HCT116 (cell line): ENCODE data around the gene SIGLEC5. TPM values are rescaled to one million over a fixed set of nuclear protein-coding genes. Genes with fewer than 3 reads are reported as not detected.

Experiments
- ATAC-seq: fragments of 200-7000 bp; cut with Tn5 transposase; 2 replicates; pipeline ENCODE4 v1.9.1; 2020; ENCODE audit warnings: mild to moderate bottlenecking, moderate library complexity
- BruUV-seq: library from RNA; stranded (reverse); fragments of 400-500 nt; replicated peaks from 2 replicates; lab custom pipeline; 2021; lab: Mats Ljungman, UMichigan
- CTCF ChIA-PET: fragments of 300-600 bp; sonication (Branson Sonifier 250); formaldehyde crosslinking; loops from one replicate; lab custom pipeline; 2021; ENCODE audit warnings: antibody characterized with exemption; lab: Charles Lee
- POLR2A ChIA-PET: fragments of 300-600, 350-600 bp; sonication (Branson Sonifier 250); formaldehyde crosslinking; loops from one replicate; lab custom pipeline; 2021; ENCODE audit warnings: antibody characterized with exemption; lab: Charles Lee
- RAD21 ChIA-PET, 2 experiments: fragments of 300-600 bp; sonication (Branson Sonifier 250); formaldehyde crosslinking; loops; one replicate each; lab custom pipeline; 2023; ENCODE audit warnings: low total read pairs in 2 of 2; ENCODE audit not compliant: uncharacterized antibody in 2 of 2, unreplicated experiment in 2 of 2, low non-redundant PET in 1 of 2; lab: Charles Lee
- DNase-seq: peaks from one replicate; pipeline ENCODE4 v3.0.0-alpha.2; 2010; ENCODE audit warnings: low read depth, low spot score
- H2AFZ ChIP-seq: fragments of 200-600 bp; shearing (Covaris generic), sonication (generic); 2 replicates; pipeline ENCODE4 v1.6.1; 2017; ENCODE audit warnings: low read depth, mixed run types, mixed read lengths, antibody characterized with exemption, low read length; ENCODE audit not compliant: poor library complexity, severe bottlenecking
- H3K27ac ChIP-seq: 2 replicates; pipeline ENCODE4 v1.5.1; 2012; ENCODE audit warnings: low read depth, low read length
- H3K27me3 ChIP-seq: fragments of 200-600 bp; sonication (generic); 2 replicates; pipeline ENCODE4 v1.6.1; 2016; ENCODE audit warnings: mixed run types, low read length, mixed read lengths; ENCODE audit not compliant: insufficient read depth
- H3K36me3 ChIP-seq, 2 experiments: fragments of 200-500 bp in 1 of 2; fragments of 200-600 bp in 1 of 2; sonication (Bioruptor generic) in 1 of 2; sonication (generic) in 1 of 2; 2 replicates each; pipeline versions ENCODE4 v1.5.1 to v1.6.1; 2014 to 2016; ENCODE audit warnings: low read length in 2 of 2, inconsistent platforms in 1 of 2, mixed read lengths in 1 of 2, mixed run types in 1 of 2; ENCODE audit not compliant: insufficient read depth in 2 of 2, control insufficient read depth in 1 of 2
- H3K4me1 ChIP-seq, 2 experiments: fragments of 200-600 bp in 1 of 2; sonication (generic) in 1 of 2; 2 replicates each; pipeline versions ENCODE4 v1.5.1 to v1.6.1; 2012 to 2017; ENCODE audit warnings: low read length in 2 of 2, inconsistent platforms in 1 of 2, mild to moderate bottlenecking in 1 of 2, mixed read lengths in 1 of 2, mixed run types in 1 of 2, moderate library complexity in 1 of 2; ENCODE audit not compliant: insufficient read depth in 2 of 2, control insufficient read depth in 1 of 2
- H3K4me2 ChIP-seq: fragments of 200-600 bp; sonication (generic); 2 replicates; pipeline ENCODE4 v1.6.1; 2017; ENCODE audit warnings: mixed run types, low read length, mixed read lengths
- H3K4me3 ChIP-seq, 2 experiments: fragments of 200-600 bp in 1 of 2; sonication (generic) in 1 of 2; replicated peaks in 1 of 2; 2 replicates each; pipeline ENCODE4 v1.5.1; 2011 to 2016; ENCODE audit warnings: low read length in 2 of 2, control low read depth in 1 of 2, low read depth in 1 of 2, mild to moderate bottlenecking in 1 of 2, mixed read lengths in 1 of 2, mixed run types in 1 of 2
- H3K79me2 ChIP-seq: fragments of 200-600 bp; sonication (generic); 2 replicates; pipeline ENCODE4 v1.6.1; 2017; ENCODE audit warnings: mild to moderate bottlenecking, mixed run types, low read length, moderate library complexity, mixed read lengths; ENCODE audit not compliant: insufficient read depth
- H3K9ac ChIP-seq: fragments of 200-600 bp; sonication (generic); 2 replicates; pipeline ENCODE4 v1.6.1; 2016; ENCODE audit warnings: low read length, mixed read lengths
- H3K9me2 ChIP-seq: fragments of 200-600 bp; sonication (generic), shearing (Covaris generic); 2 replicates; pipeline ENCODE4 v1.6.1; 2017; ENCODE audit warnings: mixed run types, mild to moderate bottlenecking, moderate library complexity; ENCODE audit not compliant: insufficient read depth
- H3K9me3 ChIP-seq, 2 experiments: fragments of 200-500 bp in 1 of 2; fragments of 200-600 bp in 1 of 2; sonication (Bioruptor generic) in 1 of 2; sonication (generic) in 1 of 2; 2 replicates each; pipeline ENCODE4 v1.6.1; 2014 to 2017; ENCODE audit warnings: low read length in 2 of 2, mixed read lengths in 2 of 2, inconsistent platforms in 1 of 2, low read depth in 1 of 2, mild to moderate bottlenecking in 1 of 2, mixed run types in 1 of 2, moderate library complexity in 1 of 2; ENCODE audit not compliant: control insufficient read depth in 1 of 2, insufficient read depth in 1 of 2
- H4K20me1 ChIP-seq: fragments of 200-600 bp; sonication (generic), shearing (Covaris generic); 2 replicates; pipeline ENCODE4 v1.6.1; 2017; ENCODE audit warnings: mixed run types, mild to moderate bottlenecking, moderate library complexity; ENCODE audit not compliant: insufficient read depth
- CEBPB ChIP-seq: IDR thresholded peaks from 2 replicates; pipeline ENCODE4 v1.6.1; 2012; ENCODE audit warnings: low read depth
- EGR1 ChIP-seq: IDR thresholded peaks from 2 replicates; pipeline ENCODE4 v1.6.1; 2012; ENCODE audit warnings: low read depth
- FOSL1 ChIP-seq: IDR thresholded peaks from 2 replicates; pipeline ENCODE4 v1.6.1; 2012; ENCODE audit warnings: low read depth
- POLR2AphosphoS5 ChIP-seq: IDR thresholded peaks from 2 replicates; pipeline ENCODE4 v1.6.1; 2011; ENCODE audit warnings: mild to moderate bottlenecking, low read depth, low read length, moderate library complexity
- SRF ChIP-seq: IDR thresholded peaks from 2 replicates; pipeline ENCODE4 v1.6.1; 2012; ENCODE audit warnings: low read depth
- TCF7L2 ChIP-seq: IDR thresholded peaks from 2 replicates; pipeline ENCODE4 v1.7.0; 2011; ENCODE audit warnings: borderline replicate concordance, inconsistent platforms; ENCODE audit not compliant: insufficient read depth, insufficient read length; ENCODE audit errors: extremely low read depth
- ZFX ChIP-seq: fragments of 450-650 bp; IDR thresholded peaks from 2 replicates; pipeline ENCODE4 v1.6.1; 2017
- intact Hi-C: fragments of 100-400 bp; cut with micrococcal nuclease; formaldehyde crosslinking; loops from 2 replicates; pipeline ENCODE4 v1.10.0; 2022
- total RNA-seq: library from RNA; stranded (reverse); gene quantifications from one replicate; pipeline ENCODE4 v1.2.1, GENCODE V29; 2021; ENCODE audit not compliant: unreplicated experiment
- TF ChIP-seq, protein P1 (sequence below), 3 experiments: fragments of 200-600 bp in 1 of 3; sonication (generic) in 1 of 3; IDR thresholded peaks in 2 of 3; conservative IDR thresholded peaks in 1 of 3; 2 replicates each; pipeline ENCODE4 v1.5.1; 2012 to 2017; ENCODE audit warnings: low read depth in 2 of 3, low read length in 2 of 3, antibody characterized with exemption in 1 of 3, borderline replicate concordance in 1 of 3, control low read depth in 1 of 3, mild to moderate bottlenecking in 1 of 3, mixed read lengths in 1 of 3, mixed run types in 1 of 3, moderate library complexity in 1 of 3; ENCODE audit not compliant: insufficient read depth in 1 of 3
- TF ChIP-seq, protein P2 (sequence below): IDR thresholded peaks from 2 replicates; pipeline ENCODE4 v1.6.1; 2011; ENCODE audit warnings: mild to moderate bottlenecking, low read length, moderate library complexity; ENCODE audit not compliant: insufficient replicate concordance; ENCODE audit errors: extremely low read depth
- TF ChIP-seq, protein P3 (sequence below): IDR thresholded peaks from 2 replicates; pipeline ENCODE4 v1.6.1; 2012

SIGLEC5 gene
- total RNA-seq, 1 experiment from 2014 or later, result not detected

DNA sequence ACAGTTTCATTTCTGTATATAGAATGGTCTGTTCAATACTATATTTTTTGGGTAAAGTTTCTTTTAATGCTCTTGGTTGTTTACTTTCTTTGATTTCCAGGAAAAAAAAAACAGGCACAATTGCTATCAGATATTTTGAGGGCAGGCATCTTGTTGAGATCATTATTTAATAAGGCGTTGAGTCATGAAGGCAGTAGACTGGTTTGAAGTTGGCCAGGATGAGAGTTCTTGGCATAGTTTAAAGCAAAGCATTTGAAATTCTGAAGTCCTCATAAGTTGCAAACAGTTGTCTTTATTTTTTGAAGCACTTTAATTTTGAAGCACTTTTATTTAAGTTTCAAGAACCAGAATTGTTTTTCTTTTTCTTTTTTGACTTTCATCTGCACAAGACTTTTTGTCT is 61.7 kb downstream of the SIGLEC5 start:
- Histone ChIP-seq H4K20me1 (no peaks in the 10 kb centered on the region), H3K9ac (no peak overlapping the region), H3K9me2 (no peaks in the 10 kb centered on the region), H3K4me3 (no peak overlapping the region), H3K36me3 (no peaks in the 10 kb centered on the region), H2AFZ (no peak overlapping the region), H3K27ac (no peak overlapping the region)
- no peak for DNase-seq
- TF ChIP-seq SRF (no peak), POLR2AphosphoS5 (no peak), CEBPB (no peak), TCF7L2 (no peak), EGR1 (no peak), FOSL1 (no peak), ZFX (no peak)
- TF ChIP-seq, protein P1, sequence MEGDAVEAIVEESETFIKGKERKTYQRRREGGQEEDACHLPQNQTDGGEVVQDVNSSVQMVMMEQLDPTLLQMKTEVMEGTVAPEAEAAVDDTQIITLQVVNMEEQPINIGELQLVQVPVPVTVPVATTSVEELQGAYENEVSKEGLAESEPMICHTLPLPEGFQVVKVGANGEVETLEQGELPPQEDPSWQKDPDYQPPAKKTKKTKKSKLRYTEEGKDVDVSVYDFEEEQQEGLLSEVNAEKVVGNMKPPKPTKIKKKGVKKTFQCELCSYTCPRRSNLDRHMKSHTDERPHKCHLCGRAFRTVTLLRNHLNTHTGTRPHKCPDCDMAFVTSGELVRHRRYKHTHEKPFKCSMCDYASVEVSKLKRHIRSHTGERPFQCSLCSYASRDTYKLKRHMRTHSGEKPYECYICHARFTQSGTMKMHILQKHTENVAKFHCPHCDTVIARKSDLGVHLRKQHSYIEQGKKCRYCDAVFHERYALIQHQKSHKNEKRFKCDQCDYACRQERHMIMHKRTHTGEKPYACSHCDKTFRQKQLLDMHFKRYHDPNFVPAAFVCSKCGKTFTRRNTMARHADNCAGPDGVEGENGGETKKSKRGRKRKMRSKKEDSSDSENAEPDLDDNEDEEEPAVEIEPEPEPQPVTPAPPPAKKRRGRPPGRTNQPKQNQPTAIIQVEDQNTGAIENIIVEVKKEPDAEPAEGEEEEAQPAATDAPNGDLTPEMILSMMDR (IDR thresholded peaks at IDR 0.05 in 2 of 3, conservative IDR thresholded peaks at IDR 0.05 in 1 of 3; ENCODE audit: borderline replicate concordance in 1 of 3, insufficient read depth in 1 of 3, low read depth in 2 of 3, low read length in 2 of 3), result no peak
- TF ChIP-seq, protein P2, sequence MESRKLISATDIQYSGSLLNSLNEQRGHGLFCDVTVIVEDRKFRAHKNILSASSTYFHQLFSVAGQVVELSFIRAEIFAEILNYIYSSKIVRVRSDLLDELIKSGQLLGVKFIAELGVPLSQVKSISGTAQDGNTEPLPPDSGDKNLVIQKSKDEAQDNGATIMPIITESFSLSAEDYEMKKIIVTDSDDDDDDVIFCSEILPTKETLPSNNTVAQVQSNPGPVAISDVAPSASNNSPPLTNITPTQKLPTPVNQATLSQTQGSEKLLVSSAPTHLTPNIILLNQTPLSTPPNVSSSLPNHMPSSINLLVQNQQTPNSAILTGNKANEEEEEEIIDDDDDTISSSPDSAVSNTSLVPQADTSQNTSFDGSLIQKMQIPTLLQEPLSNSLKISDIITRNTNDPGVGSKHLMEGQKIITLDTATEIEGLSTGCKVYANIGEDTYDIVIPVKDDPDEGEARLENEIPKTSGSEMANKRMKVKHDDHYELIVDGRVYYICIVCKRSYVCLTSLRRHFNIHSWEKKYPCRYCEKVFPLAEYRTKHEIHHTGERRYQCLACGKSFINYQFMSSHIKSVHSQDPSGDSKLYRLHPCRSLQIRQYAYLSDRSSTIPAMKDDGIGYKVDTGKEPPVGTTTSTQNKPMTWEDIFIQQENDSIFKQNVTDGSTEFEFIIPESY, result no peak
- TF ChIP-seq, protein P3, sequence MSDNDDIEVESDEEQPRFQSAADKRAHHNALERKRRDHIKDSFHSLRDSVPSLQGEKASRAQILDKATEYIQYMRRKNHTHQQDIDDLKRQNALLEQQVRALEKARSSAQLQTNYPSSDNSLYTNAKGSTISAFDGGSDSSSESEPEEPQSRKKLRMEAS, result no peak
- TF ChIP-seq, all 23 proteins: peak for 0
- ChIA-PET POLR2A (no interaction called here), RAD21 (no interaction called here), CTCF (no interaction called here)
- H3K79me2 ChIP-seq, result peaks cover 13% of the 10 kb centered on the region
- H3K27me3 ChIP-seq, result peaks cover 33% of the 10 kb centered on the region
- no peaks in the 10 kb centered on the region for H3K9me3 ChIP-seq
- H3K4me2 ChIP-seq, result no peak overlapping the region
- BruUV-seq, result no TSS peak
- ATAC-seq, result no peak
- H3K4me1 ChIP-seq, result peaks cover 5 to 10% of the 10 kb centered on the region in 2 experiments; a peak in 2 of 4 replicates
- intact Hi-C loops, result no loop called here
